ENCODE data around the gene KRTAP2-4.
"Not testable (repeated sequence)": the region's sequence is repeated elsewhere in the genome, so short reads cannot be mapped to it uniquely, and the experiment has no call there.

Gene KRTAP2-4

DNA sequence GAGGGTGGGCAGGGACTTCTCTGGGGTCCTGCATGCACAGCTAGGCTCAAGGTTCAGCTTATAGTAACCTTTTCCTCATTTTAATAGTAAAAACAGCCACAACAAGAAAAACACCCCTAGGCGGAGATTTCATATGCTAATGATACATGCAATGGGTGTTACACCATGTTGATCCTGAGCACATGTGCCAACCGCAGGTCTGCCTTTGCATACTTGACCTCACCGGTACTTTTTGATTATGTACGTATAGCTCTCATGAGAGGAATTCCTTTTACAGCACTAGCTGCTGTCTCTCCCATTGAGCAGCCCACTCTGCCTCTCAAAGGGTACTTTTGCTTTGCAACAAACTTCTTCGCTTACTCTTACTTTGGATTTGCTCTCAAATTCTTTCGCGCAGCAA lies 30.4 kb upstream of the KRTAP2-4 start:
- no peaks in the 10 kb centered on the region for H4K20me1 ChIP-seq (ENCODE audit: low read depth, low read length)
- no peak overlapping the region for H2AFZ ChIP-seq (ENCODE audit: low read depth, low read length, severe bottlenecking)
- no peaks in the 10 kb centered on the region for H3K79me2 ChIP-seq (ENCODE audit: insufficient read depth, low read length)
- H3K36me3 ChIP-seq (ENCODE audit: low read length), result no peaks in the 10 kb centered on the region
- no peak overlapping the region for H3K27ac ChIP-seq (ENCODE audit: low read depth, low read length)
- H3K9me2 ChIP-seq (replicated peaks; ENCODE audit: insufficient read depth, low read length), result no peaks in the 10 kb centered on the region
- H3K4me2 ChIP-seq (ENCODE audit: low read depth, low read length, poor library complexity, severe bottlenecking), result no peak overlapping the region
- no peaks in the 10 kb centered on the region for H3K27me3 ChIP-seq (ENCODE audit: low read length)
- H3K4me3 ChIP-seq (ENCODE audit: insufficient read depth, low read length, poor library complexity, severe bottlenecking), result no peak overlapping the region
- no peak for TF ChIP-seq EZH2phosphoT487 (conservative IDR thresholded peaks at IDR 0.05; ENCODE audit: low read length)
- no peak overlapping the region for H3K9ac ChIP-seq (ENCODE audit: low read length)
- H3F3A ChIP-seq (ENCODE audit: insufficient read depth), result no peaks in the 10 kb centered on the region
- H3K9me3 ChIP-seq (ENCODE audit: insufficient read depth, low read length), result no peaks in the 10 kb centered on the region

DNA sequence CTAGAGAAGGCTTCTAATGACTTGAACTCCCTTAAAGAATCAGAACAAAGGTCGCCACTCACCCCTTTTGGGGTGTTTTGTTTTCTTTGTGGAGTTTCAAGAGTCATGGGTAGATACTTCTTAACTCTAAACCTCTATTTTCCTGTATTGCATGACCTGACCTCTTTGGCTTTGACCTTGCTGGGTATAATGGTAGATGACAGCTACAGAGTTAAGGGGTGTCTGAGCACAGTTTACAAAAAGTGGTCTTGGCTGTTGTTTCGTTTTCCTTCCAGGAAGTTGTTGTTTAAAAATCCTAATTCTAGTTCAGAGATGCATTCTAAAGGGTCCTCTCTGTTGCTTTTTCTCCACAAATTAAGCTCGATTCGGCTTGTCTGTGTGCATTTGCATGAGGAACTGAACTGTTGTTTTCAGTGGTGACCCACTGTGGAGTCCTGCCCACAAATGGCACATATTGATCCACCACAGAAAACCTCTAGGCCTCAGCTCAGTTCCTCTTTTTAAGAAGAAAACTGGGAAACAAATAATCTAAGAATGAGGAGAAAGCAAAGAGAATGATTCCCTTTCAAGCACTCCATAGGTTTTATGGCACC lies 23.2 kb upstream of the KRTAP2-4 start:
- H3K4me2 ChIP-seq (ENCODE audit: low read depth, low read length, poor library complexity, severe bottlenecking); H3K79me2 ChIP-seq (ENCODE audit: insufficient read depth, low read length); H3K27me3 ChIP-seq (ENCODE audit: low read length); H3K9me3 ChIP-seq (ENCODE audit: insufficient read depth, low read length); H3K9me2 ChIP-seq (replicated peaks; ENCODE audit: insufficient read depth, low read length); H3K36me3 ChIP-seq (ENCODE audit: low read length); H2AFZ ChIP-seq (ENCODE audit: low read depth, low read length, severe bottlenecking); H3F3A ChIP-seq (ENCODE audit: insufficient read depth); H4K20me1 ChIP-seq (ENCODE audit: low read depth, low read length); H3K4me3 ChIP-seq (ENCODE audit: insufficient read depth, low read length, poor library complexity, severe bottlenecking); H3K27ac ChIP-seq (ENCODE audit: low read depth, low read length); H3K9ac ChIP-seq (ENCODE audit: low read length): not testable (repeated sequence)

DNA sequence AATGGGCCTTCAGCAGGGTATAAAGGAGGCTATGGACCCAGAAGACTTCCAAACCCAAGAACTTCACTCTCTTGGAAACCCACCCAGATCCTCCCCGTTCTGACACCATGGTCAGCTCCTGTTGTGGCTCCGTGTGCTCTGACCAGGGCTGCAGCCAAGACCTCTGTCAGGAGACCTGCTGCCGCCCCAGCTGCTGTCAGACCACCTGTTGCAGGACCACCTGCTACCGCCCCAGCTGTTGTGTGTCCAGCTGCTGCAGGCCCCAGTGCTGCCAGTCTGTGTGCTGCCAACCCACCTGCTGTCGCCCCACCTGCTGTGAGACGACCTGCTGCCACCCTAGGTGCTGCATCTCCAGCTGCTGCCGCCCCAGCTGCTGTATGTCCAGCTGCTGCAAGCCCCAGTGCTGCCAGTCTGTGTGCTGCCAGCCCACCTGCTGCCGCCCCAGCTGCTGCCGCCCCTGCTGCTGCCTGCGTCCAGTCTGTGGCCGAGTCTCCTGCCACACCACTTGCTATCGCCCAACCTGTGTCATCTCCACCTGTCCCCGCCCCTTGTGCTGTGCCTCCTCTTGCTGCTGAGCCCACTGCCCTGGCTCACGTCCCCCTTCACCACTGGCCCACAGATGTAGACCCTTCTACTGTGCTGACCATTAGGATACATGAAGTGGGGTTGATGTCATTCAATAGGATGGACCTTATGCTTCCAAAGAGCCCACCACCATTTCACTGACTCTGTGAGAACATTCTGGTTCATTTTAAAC lies 18.6 kb upstream of the KRTAP2-4 start, which contains the start of gene KRTAP4-7:
Gene KRTAP4-7 (plus strand): TSS at position 51 of the 757 bp plus-strand sequence. CDS start 57 bp downstream, at position 108.
- H3K27me3 ChIP-seq (ENCODE audit: low read length); H3K27ac ChIP-seq (ENCODE audit: low read depth, low read length); H3K9me2 ChIP-seq (replicated peaks; ENCODE audit: insufficient read depth, low read length); H3K4me3 ChIP-seq (ENCODE audit: insufficient read depth, low read length, poor library complexity, severe bottlenecking); H3K79me2 ChIP-seq (ENCODE audit: insufficient read depth, low read length); H3K4me2 ChIP-seq (ENCODE audit: low read depth, low read length, poor library complexity, severe bottlenecking); H3K36me3 ChIP-seq (ENCODE audit: low read length); H3K9me3 ChIP-seq (ENCODE audit: insufficient read depth, low read length); H3F3A ChIP-seq (ENCODE audit: insufficient read depth); H2AFZ ChIP-seq (ENCODE audit: low read depth, low read length, severe bottlenecking); H3K9ac ChIP-seq (ENCODE audit: low read length); H4K20me1 ChIP-seq (ENCODE audit: low read depth, low read length): not testable (repeated sequence)

DNA sequence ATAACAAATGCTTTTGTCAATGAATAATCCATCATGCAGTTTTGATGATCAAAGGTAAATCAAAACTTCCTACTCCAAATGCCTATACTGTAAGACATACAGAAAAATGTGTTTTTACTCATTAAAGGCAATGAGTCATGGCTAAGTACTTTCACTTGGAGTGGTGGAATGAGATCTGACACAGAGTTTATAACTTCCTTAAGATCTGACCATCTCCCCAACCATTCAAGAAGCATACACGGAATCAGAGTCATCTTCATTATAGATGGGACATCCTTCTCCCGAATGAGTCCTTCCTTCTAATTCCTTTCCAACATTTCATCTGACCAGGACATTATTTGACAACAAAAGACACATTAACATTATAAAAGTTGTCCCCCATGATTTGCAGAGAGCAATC lies 17.7 kb upstream of the KRTAP2-4 start:
- not testable (repeated sequence) for H3K9me2 ChIP-seq (replicated peaks; ENCODE audit: insufficient read depth, low read length); H4K20me1 ChIP-seq (ENCODE audit: low read depth, low read length); H3K27me3 ChIP-seq (ENCODE audit: low read length); H2AFZ ChIP-seq (ENCODE audit: low read depth, low read length, severe bottlenecking); H3K79me2 ChIP-seq (ENCODE audit: insufficient read depth, low read length); H3K36me3 ChIP-seq (ENCODE audit: low read length); H3K4me2 ChIP-seq (ENCODE audit: low read depth, low read length, poor library complexity, severe bottlenecking); H3K4me3 ChIP-seq (ENCODE audit: insufficient read depth, low read length, poor library complexity, severe bottlenecking); H3K9me3 ChIP-seq (ENCODE audit: insufficient read depth, low read length); H3K9ac ChIP-seq (ENCODE audit: low read length); H3K27ac ChIP-seq (ENCODE audit: low read depth, low read length); H3F3A ChIP-seq (ENCODE audit: insufficient read depth)

DNA sequence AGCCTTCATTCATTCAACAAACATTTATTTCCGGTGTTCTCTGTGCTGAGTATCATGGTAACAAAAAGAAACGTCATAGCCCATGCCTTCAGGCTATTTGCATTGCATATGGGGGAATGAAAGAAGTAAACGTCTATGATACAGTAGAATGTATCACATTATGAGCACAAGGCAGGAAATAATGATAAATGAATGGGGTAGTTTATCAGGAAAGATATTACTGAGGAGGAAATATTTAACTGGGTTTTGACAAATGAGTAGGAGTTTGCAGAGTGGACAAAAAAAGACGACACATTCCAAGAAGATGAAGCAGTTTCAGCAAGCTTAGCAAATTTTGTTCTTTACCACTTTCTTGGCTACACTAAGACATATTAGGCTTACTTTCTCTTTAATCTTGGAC lies 16.9 kb upstream of the KRTAP2-4 start:
- Histone ChIP-seq H3K4me2 (ENCODE audit: low read depth, low read length, poor library complexity, severe bottlenecking) (no peak overlapping the region), H3F3A (ENCODE audit: insufficient read depth) (no peaks in the 10 kb centered on the region), H3K4me3 (ENCODE audit: insufficient read depth, low read length, poor library complexity, severe bottlenecking) (no peak overlapping the region), H3K27ac (ENCODE audit: low read depth, low read length) (no peak overlapping the region), H3K9me3 (ENCODE audit: insufficient read depth, low read length) (no peaks in the 10 kb centered on the region), H3K27me3 (ENCODE audit: low read length) (no peaks in the 10 kb centered on the region), H2AFZ (ENCODE audit: low read depth, low read length, severe bottlenecking) (no peak overlapping the region), H3K36me3 (ENCODE audit: low read length) (no peaks in the 10 kb centered on the region), H4K20me1 (ENCODE audit: low read depth, low read length) (no peaks in the 10 kb centered on the region), H3K9me2 (replicated peaks; ENCODE audit: insufficient read depth, low read length) (no peaks in the 10 kb centered on the region), H3K9ac (ENCODE audit: low read length) (no peak overlapping the region), H3K79me2 (ENCODE audit: insufficient read depth, low read length) (no peaks in the 10 kb centered on the region)
- TF ChIP-seq EZH2phosphoT487 (conservative IDR thresholded peaks at IDR 0.05; ENCODE audit: low read length), result no peak
